Calu3 (cell line): ENCODE measurements around the gene PAQR9. TPM values are rescaled to one million over a fixed set of nuclear protein-coding genes. Genes with fewer than 3 reads are reported as not detected.

Experiments
- BruUV-seq: library from RNA; stranded (reverse); fragments of 400-500 nt; replicated peaks from 2 replicates; lab custom pipeline; 2021; lab: Mats Ljungman, UMichigan
- CTCF ChIA-PET: fragments of 300-600 bp; sonication (Branson Sonifier 250); formaldehyde crosslinking; loops from one replicate; lab custom pipeline; 2022; ENCODE audit warnings: antibody characterized with exemption; lab: Charles Lee
- DNase-seq: peaks from one replicate; pipeline ENCODE4 v3.0.0; 2022
- H3K27ac Mint-ChIP-seq: one replicate; pipeline ENCODE4 v1.8.0; 2022; ENCODE audit warnings: mixed read lengths; ENCODE audit not compliant: unreplicated experiment
- H3K27me3 Mint-ChIP-seq: one replicate; pipeline ENCODE4 v1.8.0; 2022; ENCODE audit warnings: mixed read lengths; ENCODE audit not compliant: unreplicated experiment
- H3K36me3 Mint-ChIP-seq: one replicate; pipeline ENCODE4 v1.8.0; 2022; ENCODE audit warnings: mild to moderate bottlenecking, moderate library complexity, mixed read lengths; ENCODE audit not compliant: insufficient read depth, unreplicated experiment
- H3K4me1 Mint-ChIP-seq: one replicate; pipeline ENCODE4 v1.8.0; 2022; ENCODE audit warnings: mild to moderate bottlenecking, low read depth, mixed read lengths; ENCODE audit not compliant: unreplicated experiment
- H3K4me3 Mint-ChIP-seq: one replicate; pipeline ENCODE4 v1.8.0; 2022; ENCODE audit warnings: mild to moderate bottlenecking, low read depth, moderate library complexity, mixed read lengths; ENCODE audit not compliant: unreplicated experiment
- H3K9me3 Mint-ChIP-seq: one replicate; pipeline ENCODE4 v1.8.0; 2022; ENCODE audit warnings: low read depth, mixed read lengths; ENCODE audit not compliant: unreplicated experiment
- CTCF ChIP-seq: fragments of 200-600 bp; IDR thresholded peaks from one replicate; pipeline ENCODE4 v1.8.0; 2022; ENCODE audit warnings: antibody characterized with exemption; ENCODE audit not compliant: unreplicated experiment
- intact Hi-C: fragments of 100-400 bp; cut with micrococcal nuclease; formaldehyde crosslinking; loops from one replicate; pipeline ENCODE4 v1.10.0; 2022; ENCODE audit not compliant: unreplicated experiment
- total RNA-seq: library from RNA; stranded (reverse); gene quantifications from 2 replicates; pipeline ENCODE4 v1.2.3, GENCODE V29; 2022

The PAQR9 gene
- total RNA-seq, 1 experiment from 2014 or later: 2.0 TPM

GRCh38 chr3:142968319-142969025 is 5.0 kb upstream of the PAQR9 start:
- BruUV-seq: no TSS peak
- H3K27ac Mint-ChIP-seq: no peak overlapping the region
- peaks cover 14% of the 10 kb centered on the region for H3K27me3 Mint-ChIP-seq
- peaks cover 8% of the 10 kb centered on the region for H3K4me1 Mint-ChIP-seq
- no peak overlapping the region for H3K4me3 Mint-ChIP-seq
- CTCF ChIA-PET: no interaction called here
- no peak for TF ChIP-seq CTCF
- DNase-seq: no peak
- peaks cover 11% of the 10 kb centered on the region for H3K36me3 Mint-ChIP-seq
- intact Hi-C loops: no loop called here
- no peaks in the 10 kb centered on the region for H3K9me3 Mint-ChIP-seq

- no peaks in the 10 kb centered on the region for H3K9me3 Mint-ChIP-seq
- peaks cover 26% of the 10 kb centered on the region for H3K36me3 Mint-ChIP-seq
- CTCF ChIA-PET: no interaction called here
- DNase-seq: no peak
- TF ChIP-seq CTCF: no peak
- H3K27ac Mint-ChIP-seq: no peak overlapping the region
- intact Hi-C loops: no loop called here
- H3K4me3 Mint-ChIP-seq: no peak overlapping the region
- H3K4me1 Mint-ChIP-seq: peaks cover 20% of the 10 kb centered on the region
- H3K27me3 Mint-ChIP-seq: peaks cover 14% of the 10 kb centered on the region
- no TSS peak for BruUV-seq
Measured at GRCh38 chr3:142966808-142967207, 3.3 kb upstream of the PAQR9 start.

DNA sequence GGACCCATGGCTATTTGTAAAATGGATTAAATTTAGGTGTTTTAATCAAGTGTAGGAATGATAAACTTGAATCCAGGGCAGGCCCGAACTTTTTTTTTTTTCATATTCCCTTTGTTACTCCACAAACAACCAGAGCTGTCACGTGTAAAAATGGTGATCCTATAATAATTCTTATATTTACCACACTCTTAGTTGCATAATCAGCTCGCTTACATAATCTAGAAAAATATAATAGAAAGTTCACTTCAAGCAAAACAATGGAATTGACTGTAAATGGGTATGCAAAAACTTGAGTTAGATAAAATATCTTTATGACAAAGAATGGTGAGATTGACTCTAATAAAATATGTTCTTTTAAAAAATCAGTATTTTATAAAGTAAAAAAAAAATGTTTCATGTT is 2.1 kb upstream of the PAQR9 start:
- no TSS peak for BruUV-seq
- Mint-ChIP-seq H3K27me3 (peaks cover 14% of the 10 kb centered on the region), H3K4me1 (peaks cover 32% of the 10 kb centered on the region), H3K9me3 (no peaks in the 10 kb centered on the region), H3K27ac (no peak overlapping the region), H3K4me3 (no peak overlapping the region), H3K36me3 (peaks cover 28% of the 10 kb centered on the region)
- CTCF ChIA-PET: interaction anchor here (0.6 to 0.9 kb wide), 3 partner anchors 39 to 137 kb away, joined by 3 to 4 read pairs (median 3); no protein-coding TSS in a partner anchor
- no peak for TF ChIP-seq CTCF
- intact Hi-C loops: no loop called here
- no peak for DNase-seq

- Mint-ChIP-seq H3K27ac (peak overlapping the region; percentile 25), H3K4me1 (peaks cover 56% of the 10 kb centered on the region), H3K4me3 (peak overlapping the region; percentile 86), H3K9me3 (no peaks in the 10 kb centered on the region), H3K27me3 (peaks cover 14% of the 10 kb centered on the region), H3K36me3 (peaks cover 28% of the 10 kb centered on the region)
- BruUV-seq: no TSS peak
- no peak for DNase-seq
- intact Hi-C loops: no loop called here
- CTCF ChIA-PET: interaction anchor here (1.0 kb wide), 1 partner anchor 13 kb away, joined by 5 read pairs; no protein-coding TSS in a partner anchor
- no peak for TF ChIP-seq CTCF
Measured at GRCh38 chr3:142963234-142963515, 299 bp downstream of the PAQR9 start.
